HepG2 (cell line): ENCODE data around the gene LGI4. TPM values are rescaled to one million over a fixed set of nuclear protein-coding genes. Genes with fewer than 3 reads are reported as not detected.

Experiments
- ATAC-seq: fragments of 200-7000 bp; cut with Tn5 transposase; 3 replicates; pipeline ENCODE4 v1.9.1; 2020; ENCODE audit warnings: mild to moderate bottlenecking, moderate library complexity
- BruUV-seq: library from RNA; stranded (reverse); fragments of 400-500 nt; replicated peaks from 2 replicates; lab custom pipeline; 2021; lab: Mats Ljungman, UMichigan
- CTCF ChIA-PET: fragments of 300-600 bp; formaldehyde crosslinking; extraction: SDS; loops from one replicate; lab custom pipeline; 2021; ENCODE audit warnings: low total read pairs, inconsistent platforms, low intra/inter-chr PET ratio; lab: Yijun Ruan, JAX
- POLR2A ChIA-PET: fragments of 350-600 bp; sonication (Branson Sonifier 250); formaldehyde crosslinking; loops from one replicate; lab custom pipeline; 2020; ENCODE audit warnings: antibody characterized with exemption, inconsistent platforms; lab: Yijun Ruan, JAX
- DNase-seq: peaks from one replicate; pipeline ENCODE4 v3.0.0-alpha.2; 2015; ENCODE audit warnings: low spot score
- FAIRE-seq: peaks from 3 replicates; lab custom pipeline; 2011; peaks lifted over from hg19 to GRCh38; lab: Jason Lieb, UNC
- H2AFZ ChIP-seq: one replicate; pipeline ENCODE4 v1.6.1; 2011; ENCODE audit warnings: low read length, inconsistent platforms
- H3K27ac ChIP-seq: fragments of 300-600 bp; 3 replicates; pipeline ENCODE4 v1.8.0; 2011; ENCODE audit warnings: mixed run types, mild to moderate bottlenecking, mixed read lengths, low read length, inconsistent platforms; ENCODE audit not compliant: insufficient read depth; ENCODE audit errors: extremely low read length
- H3K27me3 ChIP-seq, 2 experiments: fragments of 200-600 bp in 1 of 2; 2 replicates in 1 of 2; 3 replicates in 1 of 2; pipeline versions ENCODE4 v1.6.0 to v1.8.0; 2011; ENCODE audit warnings: low read length in 2 of 2, mild to moderate bottlenecking in 2 of 2, moderate library complexity in 2 of 2, inconsistent platforms in 1 of 2; ENCODE audit not compliant: insufficient read depth in 2 of 2, control insufficient read depth in 1 of 2
- H3K36me3 ChIP-seq, 2 experiments: fragments of 200-600 bp in 1 of 2; replicated peaks in 1 of 2; 2 replicates in 1 of 2; 3 replicates in 1 of 2; pipeline versions ENCODE4 v1.5.1 to v1.8.0; 2011; ENCODE audit warnings: low read length in 2 of 2, inconsistent platforms in 1 of 2; ENCODE audit not compliant: insufficient read depth in 2 of 2, control insufficient read depth in 1 of 2
- H3K4me1 ChIP-seq: 2 replicates; pipeline ENCODE4 v1.5.1; 2012; ENCODE audit warnings: low read length, inconsistent platforms; ENCODE audit not compliant: insufficient read depth
- H3K4me2 ChIP-seq: 2 replicates; pipeline ENCODE4 v1.6.0; 2011; ENCODE audit warnings: low read depth, low read length, inconsistent platforms
- H3K4me3 ChIP-seq, 3 experiments: fragments of 200-600 bp in 1 of 3; sonication (generic), shearing (Covaris generic) in 1 of 3; replicated peaks in 1 of 3; 2 replicates each; pipeline ENCODE4 v1.5.1; 2011 to 2016; ENCODE audit warnings: low read length in 3 of 3, inconsistent platforms in 2 of 3, low read depth in 2 of 3, mild to moderate bottlenecking in 2 of 3, control low read depth in 1 of 3, mixed read lengths in 1 of 3; ENCODE audit not compliant: insufficient read depth in 1 of 3
- H3K79me2 ChIP-seq: one replicate; pipeline ENCODE4 v1.6.1; 2011; ENCODE audit warnings: low read length, inconsistent platforms; ENCODE audit not compliant: insufficient read depth
- H3K9ac ChIP-seq: 2 replicates; pipeline ENCODE4 v1.6.0; 2011; ENCODE audit warnings: mild to moderate bottlenecking, low read depth, low read length, inconsistent platforms; ENCODE audit not compliant: insufficient read depth
- H3K9me3 ChIP-seq: 2 replicates; pipeline ENCODE4 v1.5.1; 2012; ENCODE audit warnings: mild to moderate bottlenecking, low read length
- H4K20me1 ChIP-seq: 2 replicates; pipeline ENCODE4 v1.6.0; 2011; ENCODE audit warnings: inconsistent platforms, mild to moderate bottlenecking, low read length, moderate library complexity; ENCODE audit not compliant: insufficient read depth
- AHR ChIP-seq: IDR thresholded peaks from 2 replicates; pipeline ENCODE4 v1.6.1; 2018; ENCODE audit warnings: missing genetic modification reagents, missing compliant biosample characterization
- GATAD1 ChIP-seq: IDR thresholded peaks from 2 replicates; pipeline ENCODE4 v1.6.1; 2016; ENCODE audit warnings: missing genetic modification reagents, missing compliant biosample characterization
- JDP2 ChIP-seq: sonication (generic); formaldehyde crosslinking; IDR thresholded peaks from 2 replicates; pipeline ENCODE4 v1.8.1; 2022; ENCODE audit warnings: missing genetic modification reagents, borderline replicate concordance
- ZBTB38 ChIP-seq: sonication (generic); formaldehyde crosslinking; IDR thresholded peaks from 2 replicates; pipeline ENCODE4 v1.5.1; 2020; ENCODE audit warnings: mild to moderate bottlenecking, missing genetic modification reagents
- ZFY ChIP-seq: sonication (generic); formaldehyde crosslinking; IDR thresholded peaks from 2 replicates; pipeline ENCODE4 v1.4.0; 2020; ENCODE audit warnings: missing genetic modification reagents
- ZNF12 ChIP-seq: sonication (generic); formaldehyde crosslinking; IDR thresholded peaks from 2 replicates; pipeline ENCODE4 v1.5.0; 2020; ENCODE audit warnings: missing genetic modification reagents
- WGBS: methylation state at CpG from one replicate; pipeline ENCODE4 v1.1.6; 2017; ENCODE audit warnings: low lambda C conversion rate; 5-methylcytosine and 5-hydroxymethylcytosine counted together
- in situ Hi-C: cut with HindIII; loops from 2 replicates; pipeline ENCODE4 v1.10.0; 2017; ENCODE audit warnings: low pct_unique_long_range_greater_than_20kb; ENCODE audit not compliant: extremely low pct_ligation_motif_present
- intact Hi-C: fragments of 100-400 bp; cut with micrococcal nuclease; formaldehyde crosslinking; loops from one replicate; pipeline ENCODE4 v1.10.0; 2022; ENCODE audit not compliant: unreplicated experiment
- polyA plus RNA-seq, 8 experiments: library from polyadenylated mRNA; depleted of rRNA in 3 of 8; stranded (reverse) in 7 of 8; unstranded in 1 of 8; fragments of >200 nt; fragmentation: Illumina TruSeq in 4 of 8; extraction: Trizol in 4 of 8; gene quantifications; 2 replicates each; pipeline versions ENCODE4 v1.2.1 to v1.2.3, GENCODE V29; 2011 to 2016; ENCODE audit warnings: low read depth in 4 of 8, missing spikeins in 1 of 8, mixed read lengths in 1 of 8; ENCODE audit not compliant: insufficient read depth in 1 of 8
- total RNA-seq, 5 experiments: library from RNA; depleted of rRNA; stranded (reverse); fragments of >200 nt; fragmentation: Illumina TruSeq; extraction: Trizol; gene quantifications; 2 replicates each; pipeline ENCODE4 v1.2.3, GENCODE V29; 2016; ENCODE audit warnings: low read depth in 1 of 5
- TF ChIP-seq, protein P1 (sequence below): IDR thresholded peaks from 2 replicates; pipeline ENCODE4 v1.6.1; 2016; ENCODE audit warnings: missing biosample characterization, missing genetic modification reagents, low read depth
- TF ChIP-seq, protein P2 (sequence below): sonication (generic); formaldehyde crosslinking; IDR thresholded peaks from 2 replicates; pipeline ENCODE4 v1.5.1; 2020; ENCODE audit warnings: mild to moderate bottlenecking, missing genetic modification reagents, moderate library complexity

The LGI4 gene
- total and polyA plus RNA-seq, 2 of the 13 experiments (the other 11 are each of a cell fraction or from before 2014, with no cell fraction given): 2.8 TPM; not detected in 1

GRCh38 chr19:35119578-35120155 is 15.2 kb downstream of the LGI4 start (continued):
- no peak for TF ChIP-seq ZFY (CRISPR knock-in tag)

GRCh38 chr19:35119091-35119490 is 15.8 kb downstream of the LGI4 start:
- Histone ChIP-seq H3K36me3 (no peaks in the 10 kb centered on the region), H3K4me1 (peaks cover 99% of the 10 kb centered on the region), H3K4me3 (no peak overlapping the region), H3K27me3 (0 out of 5 replicates have a peak, but pooled peaks cover 0 to 6% of the 10 kb centered on the region in 2 experiments), H3K4me2 (no peak overlapping the region)
- no peak for DNase-seq
- in situ Hi-C loops (no loop called here), intact Hi-C loops (no loop called here)
- ChIA-PET POLR2A (no interaction called here), CTCF (no interaction called here)
- ATAC-seq: no peak
- no peak for FAIRE-seq
- BruUV-seq: no TSS peak
- TF ChIP-seq, protein P1, sequence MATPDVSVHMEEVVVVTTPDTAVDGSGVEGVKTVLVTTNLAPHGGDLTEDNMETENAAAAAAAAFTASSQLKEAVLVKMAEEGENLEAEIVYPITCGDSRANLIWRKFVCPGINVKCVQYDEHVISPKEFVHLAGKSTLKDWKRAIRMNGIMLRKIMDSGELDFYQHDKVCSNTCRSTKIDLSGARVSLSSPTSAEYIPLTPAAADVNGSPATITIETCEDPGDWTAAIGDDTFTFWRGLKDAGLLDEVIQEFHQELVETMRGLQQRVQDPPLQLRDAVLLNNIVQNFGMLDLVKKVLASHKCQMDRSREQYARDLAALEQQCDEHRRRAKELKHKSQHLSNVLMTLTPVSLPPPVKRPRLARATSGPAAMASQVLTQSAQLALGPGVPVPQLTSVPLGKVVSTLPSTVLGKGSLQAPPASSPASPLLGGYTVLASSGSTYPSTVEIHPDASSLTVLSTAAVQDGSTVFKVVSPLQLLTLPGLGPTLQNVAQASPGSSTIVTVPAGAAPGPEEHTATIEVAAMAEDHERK: no peak
- no peak for TF ChIP-seq AHR (CRISPR knock-in tag)
- TF ChIP-seq, protein P2, sequence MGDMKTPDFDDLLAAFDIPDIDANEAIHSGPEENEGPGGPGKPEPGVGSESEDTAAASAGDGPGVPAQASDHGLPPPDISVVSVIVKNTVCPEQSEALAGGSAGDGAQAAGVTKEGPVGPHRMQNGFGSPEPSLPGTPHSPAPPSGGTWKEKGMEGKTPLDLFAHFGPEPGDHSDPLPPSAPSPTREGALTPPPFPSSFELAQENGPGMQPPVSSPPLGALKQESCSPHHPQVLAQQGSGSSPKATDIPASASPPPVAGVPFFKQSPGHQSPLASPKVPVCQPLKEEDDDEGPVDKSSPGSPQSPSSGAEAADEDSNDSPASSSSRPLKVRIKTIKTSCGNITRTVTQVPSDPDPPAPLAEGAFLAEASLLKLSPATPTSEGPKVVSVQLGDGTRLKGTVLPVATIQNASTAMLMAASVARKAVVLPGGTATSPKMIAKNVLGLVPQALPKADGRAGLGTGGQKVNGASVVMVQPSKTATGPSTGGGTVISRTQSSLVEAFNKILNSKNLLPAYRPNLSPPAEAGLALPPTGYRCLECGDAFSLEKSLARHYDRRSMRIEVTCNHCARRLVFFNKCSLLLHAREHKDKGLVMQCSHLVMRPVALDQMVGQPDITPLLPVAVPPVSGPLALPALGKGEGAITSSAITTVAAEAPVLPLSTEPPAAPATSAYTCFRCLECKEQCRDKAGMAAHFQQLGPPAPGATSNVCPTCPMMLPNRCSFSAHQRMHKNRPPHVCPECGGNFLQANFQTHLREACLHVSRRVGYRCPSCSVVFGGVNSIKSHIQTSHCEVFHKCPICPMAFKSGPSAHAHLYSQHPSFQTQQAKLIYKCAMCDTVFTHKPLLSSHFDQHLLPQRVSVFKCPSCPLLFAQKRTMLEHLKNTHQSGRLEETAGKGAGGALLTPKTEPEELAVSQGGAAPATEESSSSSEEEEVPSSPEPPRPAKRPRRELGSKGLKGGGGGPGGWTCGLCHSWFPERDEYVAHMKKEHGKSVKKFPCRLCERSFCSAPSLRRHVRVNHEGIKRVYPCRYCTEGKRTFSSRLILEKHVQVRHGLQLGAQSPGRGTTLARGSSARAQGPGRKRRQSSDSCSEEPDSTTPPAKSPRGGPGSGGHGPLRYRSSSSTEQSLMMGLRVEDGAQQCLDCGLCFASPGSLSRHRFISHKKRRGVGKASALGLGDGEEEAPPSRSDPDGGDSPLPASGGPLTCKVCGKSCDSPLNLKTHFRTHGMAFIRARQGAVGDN: peak; percentile 50; the same call in 1 of the 2 replicates
- no peak for TF ChIP-seq ZNF12 (CRISPR knock-in tag)
- peak; percentile 38; the same call in 1 of the 2 replicates for TF ChIP-seq ZBTB38 (CRISPR knock-in tag)
- no peak for TF ChIP-seq GATAD1
- no peak for TF ChIP-seq JDP2 (CRISPR knock-in tag)
- TF ChIP-seq, all 625 proteins: peak for 2
- no peaks in the 10 kb centered on the region for H3K79me2 ChIP-seq
- no peak overlapping the region for H3K27ac ChIP-seq
- WGBS: no CpG with 5 or more reads among the region's 14 CpGs
- no peak overlapping the region for H2AFZ ChIP-seq
- H4K20me1 ChIP-seq: no peaks in the 10 kb centered on the region
- H3K9me3 ChIP-seq: no peaks in the 10 kb centered on the region
- no peak overlapping the region for H3K9ac ChIP-seq
